Gastroesophageal sphincter (tissue), 4 donors: ENCODE measurements around the gene BMERB1. TPM values are rescaled to one million over a fixed set of nuclear protein-coding genes. Genes with fewer than 3 reads are reported as not detected.

Experiments
- ATAC-seq: fragments of 150-250 bp; one replicate; pipeline ENCODE4 v1.9.1; 2016; ENCODE audit warnings: mild to moderate bottlenecking, moderate library complexity
- H3K27ac ChIP-seq, 4 donors: fragments of 200-600 bp; sonication (generic) in 3 of 4; 1 replicate in 3 of 4; 2 replicates in 1 of 4; pipeline ENCODE4 v1.5.1; 2016 to 2019
- H3K27me3 ChIP-seq: fragments of 200-600 bp; sonication (generic); one replicate; pipeline ENCODE4 v1.5.1; 2019
- H3K36me3 ChIP-seq, 2 donors: fragments of 200-600 bp; sonication (generic); one replicate each; pipeline ENCODE4 v1.5.1; 2019; ENCODE audit warnings: control low read depth in 1 of 2
- H3K4me1 ChIP-seq, 3 donors: fragments of 200-600 bp; sonication (generic); 1 replicate in 2 of 3; 2 replicates in 1 of 3; pipeline ENCODE4 v1.5.1; 2016 to 2019; ENCODE audit warnings: control low read depth in 2 of 3
- H3K4me3 ChIP-seq, 2 donors: fragments of 200-600 bp; sonication (generic); one replicate each; pipeline ENCODE4 v1.5.1; 2019; ENCODE audit warnings: mild to moderate bottlenecking in 1 of 2, moderate library complexity in 1 of 2
- H3K9me3 ChIP-seq, 3 donors: fragments of 200-600 bp; sonication (generic); one replicate each; pipeline ENCODE4 v1.5.1; 2017 to 2019; ENCODE audit warnings: control low read depth in 2 of 3
- CTCF ChIP-seq, 4 experiments: fragments of 200-600 bp in 2 of 4; fragments of 450-650 bp in 2 of 4; sonication (generic) in 1 of 4; IDR thresholded peaks; one replicate each; pipeline ENCODE4 v1.5.1; 2017 to 2019; ENCODE audit warnings: antibody characterized with exemption in 4 of 4, mild to moderate bottlenecking in 2 of 4, moderate library complexity in 2 of 4
- EP300 ChIP-seq: sonication (generic); formaldehyde crosslinking; IDR thresholded peaks from one replicate; pipeline ENCODE4 v1.6.1; 2017; ENCODE audit warnings: antibody characterized with exemption, mild to moderate bottlenecking
- POLR2A ChIP-seq, 2 donors: fragments of 450-650 bp; IDR thresholded peaks; one replicate each; pipeline ENCODE4 v1.6.1; 2017; ENCODE audit warnings: antibody characterized with exemption in 2 of 2, mild to moderate bottlenecking in 2 of 2, moderate library complexity in 1 of 2
- POLR2AphosphoS5 ChIP-seq: sonication (generic); formaldehyde crosslinking; IDR thresholded peaks from one replicate; pipeline ENCODE4 v1.6.1; 2017; ENCODE audit warnings: antibody characterized with exemption
- WGBS, 2 donors: methylation state at CpG; one replicate each; pipeline ENCODE4 v1.1.5; 2018; ENCODE audit warnings: low coverage in 1 of 2; 5-methylcytosine and 5-hydroxymethylcytosine counted together
- total RNA-seq, 4 donors: library from RNA; depleted of rRNA; stranded (reverse); fragments of >200 nt; gene quantifications; one replicate each; pipeline ENCODE4 v1.1.0, GENCODE V29; 2016

BMERB1 gene
- total RNA-seq, 4 donors from 2014 or later: 84.5 to 135 (median 101) TPM

GRCh38 chr16:15521390-15521757 is 87.0 kb downstream of the BMERB1 start:
- H3K4me3 ChIP-seq: no peak overlapping the region
- H3K36me3 ChIP-seq: peaks cover 0 to 6% of the 10 kb centered on the region in 2 donors
- H3K9me3 ChIP-seq: no peaks in the 10 kb centered on the region
- peaks cover 0 to 69% (median 20%) of the 10 kb centered on the region in 3 donors for H3K4me1 ChIP-seq
- peak overlapping the region in 3 of 4 donors; percentile 73 to 82 (median 78) for H3K27ac ChIP-seq
- no peak for TF ChIP-seq POLR2A (IDR thresholded peaks at IDR 0.05)
- no peak for TF ChIP-seq POLR2AphosphoS5
- TF ChIP-seq EP300: no peak
- TF ChIP-seq CTCF (IDR thresholded peaks at IDR 0.05): no peak
- H3K27me3 ChIP-seq: no peaks in the 10 kb centered on the region
- ATAC-seq: peak; percentile 2

- Histone ChIP-seq H3K27ac (peak overlapping the region in 3 of 4 donors; percentile 73 to 82 (median 78)), H3K9me3 (no peaks in the 10 kb centered on the region), H3K36me3 (peaks cover 0 to under 1% of the 10 kb centered on the region in 2 donors), H3K27me3 (no peaks in the 10 kb centered on the region), H3K4me3 (no peak overlapping the region), H3K4me1 (peaks cover 0 to 69% (median 20%) of the 10 kb centered on the region in 3 donors)
- TF ChIP-seq POLR2A (IDR thresholded peaks at IDR 0.05) (no peak), POLR2AphosphoS5 (peak; percentile 83)
- 34 to 58% methylated on average over 6 to 10 of the region's 10 CpGs for WGBS, 2 donors
- ATAC-seq: peak; percentile 54
These were observed 87.5 kb downstream of the BMERB1 start for GRCh38 chr16:15521758-15522509.

GRCh38 chr16:15523092-15523541 is 88.7 kb downstream of the BMERB1 start:
- TF ChIP-seq POLR2A (IDR thresholded peaks at IDR 0.05): no peak
- H3K4me1 ChIP-seq: peaks cover 0 to 62% (median 15%) of the 10 kb centered on the region in 3 donors
- no peak overlapping the region for H3K4me3 ChIP-seq
- WGBS, 2 donors: 92% methylated on average over 9 of the region's 10 CpGs; no CpG with 5 or more reads in 1 of the 2 donors
- ATAC-seq: no peak
- no peaks in the 10 kb centered on the region for H3K27me3 ChIP-seq
- H3K9me3 ChIP-seq: no peaks in the 10 kb centered on the region
- peak overlapping the region in 2 of 4 donors; percentile 78 to 82 for H3K27ac ChIP-seq
- H3K36me3 ChIP-seq: no peaks in the 10 kb centered on the region

GRCh38 chr16:15523939-15524338 is 89.6 kb downstream of the BMERB1 start:
- peak overlapping the region in 2 of 4 donors; percentile 16 to 82 for H3K27ac ChIP-seq
- WGBS, 2 donors: 68 to 80% methylated on average over 1 to 2 of the region's 4 CpGs
- ATAC-seq: no peak
- TF ChIP-seq POLR2AphosphoS5 (peak; percentile 78), POLR2A (IDR thresholded peaks at IDR 0.05) (no peak), CTCF (IDR thresholded peaks at IDR 0.05) (no peak), EP300 (no peak)
- H3K27me3 ChIP-seq: no peaks in the 10 kb centered on the region
- H3K9me3 ChIP-seq: no peaks in the 10 kb centered on the region
- H3K36me3 ChIP-seq: no peaks in the 10 kb centered on the region
- no peak overlapping the region for H3K4me3 ChIP-seq
- peaks cover 0 to 54% (median 10%) of the 10 kb centered on the region in 3 donors for H3K4me1 ChIP-seq

GRCh38 chr16:15524966-15525365 is 90.6 kb downstream of the BMERB1 start:
- WGBS, 2 donors: 95 to 97% methylated on average over 3 to 5 of the region's 5 CpGs
- no peaks in the 10 kb centered on the region for H3K9me3 ChIP-seq
- H3K4me3 ChIP-seq: no peak overlapping the region
- H3K27ac ChIP-seq: no peak overlapping the region
- no peaks in the 10 kb centered on the region for H3K27me3 ChIP-seq
- peaks cover 0 to 44% (median 4%) of the 10 kb centered on the region in 3 donors for H3K4me1 ChIP-seq
- H3K36me3 ChIP-seq: peaks cover 0 to 8% of the 10 kb centered on the region in 2 donors
- no peak for ATAC-seq
- TF ChIP-seq POLR2A (IDR thresholded peaks at IDR 0.05) (no peak), EP300 (no peak), POLR2AphosphoS5 (no peak), CTCF (IDR thresholded peaks at IDR 0.05) (no peak)

- no peak for ATAC-seq
- TF ChIP-seq CTCF (IDR thresholded peaks at IDR 0.05) (no peak), POLR2A (IDR thresholded peaks at IDR 0.05) (no peak), EP300 (no peak), POLR2AphosphoS5 (no peak)
- Histone ChIP-seq H3K27ac (no peak overlapping the region), H3K36me3 (peaks cover 0 to 15% of the 10 kb centered on the region in 2 donors), H3K4me1 (peaks cover 0 to 36% (median 2%) of the 10 kb centered on the region in 3 donors), H3K4me3 (no peak overlapping the region), H3K9me3 (no peaks in the 10 kb centered on the region), H3K27me3 (no peaks in the 10 kb centered on the region)
- WGBS, 2 donors: 92 to 99% methylated on average over 7 of the region's 7 CpGs
These were observed 91.7 kb downstream of the BMERB1 start for GRCh38 chr16:15526097-15526496.
